HG02884 (cell line): ENCODE results near the gene SAXO1.

Source experiments
- ATAC-seq: cut with Tn5 transposase; IDR thresholded peaks from one replicate; pipeline ENCODE4 v1.9.1; 2021; ENCODE audit warnings: mild to moderate bottlenecking, moderate library complexity; ENCODE audit not compliant: unreplicated experiment

The SAXO1 gene

GRCh38 chr9:18888290-18888689, 144.7 kb downstream of the SAXO1 start:
- ATAC-seq: no peak

- ATAC-seq: no peak
Measured at GRCh38 chr9:18887546-18887945, 145.5 kb downstream of the SAXO1 start.

GRCh38 chr9:18881758-18882157, 151.3 kb downstream of the SAXO1 start:
- ATAC-seq: no peak

DNA sequence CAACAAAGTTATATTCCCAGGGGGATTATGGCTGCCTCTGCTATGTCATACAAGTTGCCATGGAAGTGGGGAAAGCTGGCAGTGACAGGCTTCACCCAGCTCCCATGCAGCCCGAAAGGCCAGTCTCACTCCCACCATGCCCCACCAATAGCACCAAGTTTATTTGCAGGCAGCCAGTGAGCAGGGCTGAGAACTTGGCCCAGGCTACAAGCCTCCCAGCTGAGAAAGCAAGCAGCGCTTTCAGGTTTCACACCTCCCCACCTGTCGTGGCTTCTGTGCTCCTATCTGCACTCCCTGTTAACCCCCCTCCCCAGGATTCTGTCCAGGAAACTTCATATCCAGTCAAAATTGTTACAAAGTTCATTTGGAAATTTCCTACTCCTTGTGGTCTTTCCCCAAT, 155.0 kb downstream of the SAXO1 start:
- no peak for ATAC-seq
